GM21515 (cell line): ENCODE results near the gene BMX.

Experiments
- ATAC-seq: cut with Tn5 transposase; IDR thresholded peaks from one replicate; pipeline ENCODE4 v1.9.1; 2021; ENCODE audit not compliant: unreplicated experiment

BMX gene

GRCh38 chrX:15567886-15568616 lies 67.4 kb downstream of the BMX start:
- ATAC-seq, result no peak

DNA sequence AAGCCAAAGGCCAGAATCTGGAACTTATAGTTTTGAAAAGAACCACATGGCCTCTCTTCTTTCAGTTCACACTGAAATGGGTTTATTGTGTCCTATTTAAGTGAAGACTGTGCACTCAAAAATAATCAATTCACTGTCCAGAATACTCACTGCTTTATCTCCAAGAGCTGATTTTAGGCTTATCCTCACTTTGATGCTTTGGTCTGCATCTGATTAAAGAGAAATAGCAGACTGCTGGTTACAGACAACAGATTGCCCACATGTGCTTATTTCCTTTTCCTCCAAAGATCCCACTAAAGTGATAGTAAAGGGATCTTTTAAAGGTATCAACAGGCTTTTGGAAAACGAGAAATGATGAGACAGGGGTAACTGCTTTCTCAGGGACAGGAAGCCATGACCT lies 69.5 kb downstream of the BMX start:
- ATAC-seq, result no peak

DNA sequence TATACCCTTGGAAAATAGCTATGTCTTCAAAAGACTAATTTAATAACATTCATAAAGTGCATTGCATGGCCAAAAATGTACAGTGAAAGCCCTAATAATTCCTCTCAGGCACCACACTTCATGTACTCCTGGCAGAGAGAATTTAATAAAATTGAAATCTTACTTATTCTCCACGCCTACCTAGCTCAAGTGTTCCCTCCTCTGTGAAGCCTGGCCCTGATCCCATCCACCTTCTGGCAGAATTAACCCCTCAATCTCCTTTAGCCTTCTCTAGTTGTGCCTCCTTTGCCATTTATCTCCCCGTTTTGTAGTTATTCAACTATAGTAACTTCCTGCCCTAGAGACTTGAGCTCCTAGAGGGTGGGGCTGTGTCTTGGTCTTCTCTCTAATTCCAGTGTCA lies 73.4 kb downstream of the BMX start:
- no peak for ATAC-seq

DNA sequence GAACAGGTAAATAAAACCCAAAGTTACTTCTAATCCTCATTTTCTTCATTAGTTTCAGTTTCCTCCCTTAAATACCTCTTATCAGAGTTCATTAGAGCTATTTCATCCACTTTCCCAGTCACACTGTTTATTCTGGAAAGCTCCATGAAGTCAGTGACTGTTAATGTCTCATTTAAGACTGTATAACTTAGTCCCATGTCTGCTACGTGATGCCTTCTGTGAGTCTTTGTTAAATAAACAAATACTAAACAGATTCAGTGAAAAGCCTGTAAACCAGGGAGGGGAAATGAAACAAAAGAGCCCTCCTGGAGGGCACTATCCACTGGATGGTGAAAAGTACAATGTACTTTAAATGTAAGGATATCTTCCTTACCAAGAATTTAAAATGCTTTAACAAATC lies 75.4 kb downstream of the BMX start:
- no peak for ATAC-seq

- no peak for ATAC-seq
Observed at GRCh38 chrX:15579778-15580747, 79.5 kb downstream of the BMX start.

- no peak for ATAC-seq
Observed at GRCh38 chrX:15594371-15594770, 93.8 kb downstream of the BMX start.

DNA sequence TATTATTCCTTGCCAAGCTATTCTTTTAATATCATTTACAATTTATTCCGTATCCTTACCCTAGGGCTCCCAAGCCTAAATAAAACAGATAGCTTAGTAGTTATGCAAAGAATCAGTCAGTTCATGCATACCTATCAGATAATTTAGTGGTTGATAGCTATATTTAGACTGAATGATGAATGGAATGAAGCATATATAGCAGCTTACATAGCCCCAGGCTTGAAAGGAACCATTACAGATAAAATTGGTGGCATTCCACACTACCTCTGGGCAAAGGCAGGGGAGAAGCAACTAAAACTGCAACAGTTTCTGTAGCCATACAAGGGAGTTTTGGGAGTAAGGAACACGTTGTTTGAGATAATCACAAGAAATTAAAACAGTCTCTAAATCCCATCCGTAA lies 97.4 kb downstream of the BMX start:
- no peak for ATAC-seq

- ATAC-seq, result no peak
Observed at GRCh38 chrX:15599461-15599860, 98.9 kb downstream of the BMX start.

- no peak for ATAC-seq
Observed at GRCh38 chrX:15600049-15600448, 99.4 kb downstream of the BMX start.

GRCh38 chrX:15600745-15601144 lies 100.1 kb downstream of the BMX start, which contains the start of gene ACE2:
TSS of gene ACE2 (minus strand) at chrX:15600960. CDS start at chrX:15600911, 49 bp downstream.
- no peak for ATAC-seq

GRCh38 chrX:15601932-15602331 lies 101.3 kb downstream of the BMX start:
- ATAC-seq, result no peak

- ATAC-seq, result no peak
Observed at GRCh38 chrX:15602761-15603160, 102.2 kb downstream of the BMX start.

DNA sequence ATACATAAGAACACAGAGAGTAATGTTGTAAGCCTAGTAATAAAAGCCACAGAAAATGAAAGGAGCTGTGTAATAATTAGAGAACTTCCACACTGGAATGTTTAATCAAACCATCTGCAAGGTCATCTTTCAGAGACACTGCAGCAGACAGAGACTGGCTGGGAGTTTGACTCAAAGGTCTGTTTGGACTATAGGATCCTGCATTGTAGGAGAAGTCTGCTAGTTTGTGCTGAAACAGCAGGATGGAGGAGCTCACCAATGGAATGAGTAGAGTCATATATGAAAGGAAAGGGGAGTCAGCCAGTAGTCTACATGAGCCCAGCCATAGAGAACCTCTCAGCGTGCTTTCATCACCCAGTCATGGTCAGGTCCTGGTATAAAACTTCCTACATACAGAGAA lies 104.6 kb downstream of the BMX start:
- ATAC-seq, result no peak
